AG04449 (cell line): ENCODE measurements around the gene ATP10A.

Experiments
- CTCF ChIA-PET: fragments of 350-600 bp; formaldehyde crosslinking; extraction: SDS; loops from one replicate; lab custom pipeline; 2021; ENCODE audit warnings: antibody characterized with exemption; lab: Yijun Ruan, JAX
- POLR2A ChIA-PET: fragments of 400-600, 350-600 bp; formaldehyde crosslinking; extraction: SDS; loops from one replicate; lab custom pipeline; 2020; ENCODE audit warnings: antibody characterized with exemption, inconsistent platforms; lab: Yijun Ruan, JAX
- DNase-seq: peaks from one replicate; pipeline ENCODE4 v3.0.0-alpha.2; 2010; ENCODE audit warnings: low read depth, low spot score
- H3K4me3 ChIP-seq: 2 replicates; pipeline ENCODE4 v1.5.1; 2011; ENCODE audit warnings: low read depth, mild to moderate bottlenecking, control low read depth, low read length
- TF ChIP-seq, protein P1 (sequence below): IDR thresholded peaks from one replicate; pipeline ENCODE4 v1.5.1; 2011; ENCODE audit warnings: mild to moderate bottlenecking, moderate library complexity, low read length, control low read depth, inconsistent platforms; ENCODE audit not compliant: insufficient read depth; ENCODE audit errors: missing control alignments

ATP10A gene

DNA sequence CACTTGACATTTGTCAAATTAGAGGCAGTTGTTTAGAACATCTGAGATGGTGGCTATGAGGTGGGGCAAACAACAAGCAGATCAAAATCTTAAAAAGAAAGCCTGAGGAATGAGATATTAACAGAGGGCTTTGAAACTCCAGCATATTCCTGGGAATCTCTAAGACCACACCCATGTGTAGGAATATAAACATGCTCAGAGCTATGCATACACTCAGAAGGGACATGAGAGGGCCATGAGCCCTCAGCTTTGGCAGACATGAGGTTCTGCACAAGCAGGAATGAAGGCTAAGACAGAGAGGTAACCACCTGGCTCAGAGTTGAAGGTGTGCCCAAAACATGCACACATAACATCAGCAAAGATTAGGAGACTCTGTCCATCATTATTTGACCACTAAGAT is 37.9 kb downstream of the ATP10A start:
- ChIA-PET CTCF (no interaction called here), POLR2A (no interaction called here)
- H3K4me3 ChIP-seq: no peak overlapping the region
- TF ChIP-seq, protein P1, sequence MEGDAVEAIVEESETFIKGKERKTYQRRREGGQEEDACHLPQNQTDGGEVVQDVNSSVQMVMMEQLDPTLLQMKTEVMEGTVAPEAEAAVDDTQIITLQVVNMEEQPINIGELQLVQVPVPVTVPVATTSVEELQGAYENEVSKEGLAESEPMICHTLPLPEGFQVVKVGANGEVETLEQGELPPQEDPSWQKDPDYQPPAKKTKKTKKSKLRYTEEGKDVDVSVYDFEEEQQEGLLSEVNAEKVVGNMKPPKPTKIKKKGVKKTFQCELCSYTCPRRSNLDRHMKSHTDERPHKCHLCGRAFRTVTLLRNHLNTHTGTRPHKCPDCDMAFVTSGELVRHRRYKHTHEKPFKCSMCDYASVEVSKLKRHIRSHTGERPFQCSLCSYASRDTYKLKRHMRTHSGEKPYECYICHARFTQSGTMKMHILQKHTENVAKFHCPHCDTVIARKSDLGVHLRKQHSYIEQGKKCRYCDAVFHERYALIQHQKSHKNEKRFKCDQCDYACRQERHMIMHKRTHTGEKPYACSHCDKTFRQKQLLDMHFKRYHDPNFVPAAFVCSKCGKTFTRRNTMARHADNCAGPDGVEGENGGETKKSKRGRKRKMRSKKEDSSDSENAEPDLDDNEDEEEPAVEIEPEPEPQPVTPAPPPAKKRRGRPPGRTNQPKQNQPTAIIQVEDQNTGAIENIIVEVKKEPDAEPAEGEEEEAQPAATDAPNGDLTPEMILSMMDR: no peak
- DNase-seq: no peak

DNA sequence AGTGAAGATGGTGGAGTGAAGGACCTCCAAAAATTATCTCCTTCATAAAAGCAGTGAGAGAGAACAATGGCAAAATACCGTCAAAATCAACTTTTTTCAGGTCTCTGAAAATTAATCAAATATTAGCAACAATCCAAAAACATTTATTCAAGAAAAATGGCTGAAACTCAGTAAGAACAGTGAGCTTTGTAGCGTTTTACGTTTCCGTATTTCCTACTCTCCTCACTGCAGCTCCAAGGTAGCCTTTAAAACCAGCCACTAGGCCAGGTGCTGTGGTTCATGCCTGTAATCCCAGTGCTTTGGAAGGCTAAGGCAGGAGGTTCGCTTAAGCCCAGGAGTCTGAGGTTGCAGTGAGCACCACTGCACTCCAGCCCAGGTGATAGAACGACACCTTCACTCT is 38.5 kb downstream of the ATP10A start:
- TF ChIP-seq, protein P1: no peak
- POLR2A ChIA-PET: no interaction called here
- H3K4me3 ChIP-seq: no peak overlapping the region
- CTCF ChIA-PET: interaction anchor here (1.6 to 1.8 kb wide), 2 partner anchors 16 to 28 kb away, joined by 4 to 5 read pairs; no protein-coding TSS in a partner anchor
- DNase-seq: no peak

DNA sequence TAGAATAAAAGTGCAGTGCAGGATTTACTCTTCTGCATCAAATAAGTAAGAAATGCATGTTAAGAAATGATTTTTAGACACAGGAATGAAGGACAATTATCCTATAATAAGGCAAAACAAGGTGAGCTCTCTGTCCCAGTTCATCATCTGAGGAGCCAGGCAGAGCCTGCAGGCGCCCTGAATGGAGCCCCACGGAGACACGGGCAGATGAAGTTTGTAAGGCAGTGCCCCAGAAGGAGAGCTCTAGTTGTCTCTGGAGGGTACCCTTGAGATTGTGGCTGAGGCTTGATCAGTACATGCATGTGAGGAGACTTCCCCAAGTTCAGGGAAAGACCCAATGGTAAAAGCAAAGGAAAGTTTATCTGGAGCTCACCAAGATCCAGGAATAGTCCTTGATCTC is 50.3 kb downstream of the ATP10A start:
- no peak for DNase-seq
- H3K4me3 ChIP-seq: no peak overlapping the region
- POLR2A ChIA-PET: no interaction called here
- CTCF ChIA-PET: interaction anchor here (1.0 to 1.5 kb wide), 3 partner anchors 23 to 121 kb away, joined by 3 to 4 read pairs (median 3); no protein-coding TSS in a partner anchor
- TF ChIP-seq, protein P1: no peak

DNA sequence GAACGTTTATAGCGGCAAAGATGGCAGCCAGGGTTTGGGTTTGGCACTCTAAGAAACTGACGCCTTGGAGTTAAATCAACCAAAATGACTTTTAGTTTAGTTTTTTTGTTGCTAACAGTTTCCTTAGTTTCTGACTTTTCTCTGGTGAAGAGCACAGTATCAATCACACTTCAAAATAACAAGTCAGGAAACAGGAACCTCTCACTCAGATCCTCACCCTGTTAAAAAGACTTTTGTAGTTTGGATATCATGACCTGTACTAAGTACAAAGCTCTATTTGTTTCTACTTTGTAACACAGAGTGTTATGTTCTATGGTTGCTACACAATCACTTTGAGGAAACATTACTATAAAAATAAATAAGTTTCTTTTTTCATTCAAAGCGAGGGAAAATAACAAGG is 51.1 kb downstream of the ATP10A start:
- CTCF ChIA-PET: interaction anchor here (1.0 to 1.5 kb wide), 2 partner anchors 22 to 122 kb away, joined by 3 to 4 read pairs; no protein-coding TSS in a partner anchor

DNA sequence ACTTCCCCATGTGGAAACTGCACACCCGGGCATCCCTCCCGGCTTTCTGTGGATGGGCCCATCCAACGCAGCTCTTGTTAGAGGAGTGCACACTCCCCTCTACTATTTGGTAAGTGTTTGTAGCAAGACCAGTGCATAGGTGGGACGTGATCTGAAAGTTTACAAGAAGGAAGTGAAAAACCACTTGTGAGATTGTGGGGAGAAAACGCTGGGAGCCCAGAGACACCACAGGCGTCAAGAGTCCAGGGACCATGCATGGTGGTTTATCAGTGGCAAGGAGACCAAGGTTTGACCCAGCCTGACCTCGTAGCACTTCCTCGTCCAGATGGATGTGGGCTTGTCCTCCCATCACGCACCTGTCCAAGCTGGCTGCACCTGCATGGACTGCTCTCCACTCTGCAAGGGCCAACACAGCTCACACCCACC is 51.6 kb downstream of the ATP10A start:
- POLR2A ChIA-PET: no interaction called here
- no peak overlapping the region for H3K4me3 ChIP-seq
- DNase-seq: no peak
- CTCF ChIA-PET: interaction anchor here (1.5 kb wide), 1 partner anchor 122 kb away, joined by 4 read pairs; no protein-coding TSS in a partner anchor
- TF ChIP-seq, protein P1: no peak

More for the DNA sequence above, 51.1 kb downstream of the ATP10A start:
- no peak for DNase-seq
- TF ChIP-seq, protein P1: no peak
- POLR2A ChIA-PET: no interaction called here
- no peak overlapping the region for H3K4me3 ChIP-seq

DNA sequence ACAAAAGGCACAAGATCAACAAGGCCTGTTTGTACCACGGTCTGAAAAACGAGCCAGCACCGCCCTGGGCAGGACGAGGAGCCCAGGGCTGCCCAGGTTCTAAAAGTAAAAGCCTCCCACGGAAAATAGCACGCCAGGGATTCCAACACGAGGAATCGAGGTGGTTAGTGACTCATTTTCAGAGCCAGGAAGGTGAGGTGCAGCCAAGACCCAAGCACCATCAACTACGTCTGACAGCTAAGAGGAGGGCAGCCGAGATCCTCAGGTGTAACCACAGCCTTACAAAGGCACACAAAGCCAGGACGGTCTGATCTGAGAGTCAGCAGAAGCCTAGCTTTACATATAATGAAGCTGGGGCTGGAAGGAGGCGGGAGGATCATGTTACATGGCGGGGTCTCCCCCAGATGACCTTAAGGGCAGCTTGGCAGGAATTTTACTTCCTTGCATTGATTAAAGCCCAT is 52.5 kb downstream of the ATP10A start:
- H3K4me3 ChIP-seq: no peak overlapping the region
- TF ChIP-seq, protein P1: no peak
- DNase-seq: no peak
- ChIA-PET POLR2A (interaction anchor here (0.6 kb wide), 1 partner anchor 25 kb away, joined by 3 read pairs; no protein-coding TSS in a partner anchor), CTCF (no interaction called here)
